ENCODE data around the gene PITPNM3. TPM values are rescaled to one million over a fixed set of nuclear protein-coding genes. Genes with fewer than 3 reads are reported as not detected.
"Not testable (repeated sequence)": the region's sequence is repeated elsewhere in the genome, so short reads cannot be mapped to it uniquely, and the experiment has no call there.

Gene PITPNM3
- total and polyA plus RNA-seq, 5 donors from 2014 or later = 0.12 to 0.20 TPM; not detected in 3

DNA sequence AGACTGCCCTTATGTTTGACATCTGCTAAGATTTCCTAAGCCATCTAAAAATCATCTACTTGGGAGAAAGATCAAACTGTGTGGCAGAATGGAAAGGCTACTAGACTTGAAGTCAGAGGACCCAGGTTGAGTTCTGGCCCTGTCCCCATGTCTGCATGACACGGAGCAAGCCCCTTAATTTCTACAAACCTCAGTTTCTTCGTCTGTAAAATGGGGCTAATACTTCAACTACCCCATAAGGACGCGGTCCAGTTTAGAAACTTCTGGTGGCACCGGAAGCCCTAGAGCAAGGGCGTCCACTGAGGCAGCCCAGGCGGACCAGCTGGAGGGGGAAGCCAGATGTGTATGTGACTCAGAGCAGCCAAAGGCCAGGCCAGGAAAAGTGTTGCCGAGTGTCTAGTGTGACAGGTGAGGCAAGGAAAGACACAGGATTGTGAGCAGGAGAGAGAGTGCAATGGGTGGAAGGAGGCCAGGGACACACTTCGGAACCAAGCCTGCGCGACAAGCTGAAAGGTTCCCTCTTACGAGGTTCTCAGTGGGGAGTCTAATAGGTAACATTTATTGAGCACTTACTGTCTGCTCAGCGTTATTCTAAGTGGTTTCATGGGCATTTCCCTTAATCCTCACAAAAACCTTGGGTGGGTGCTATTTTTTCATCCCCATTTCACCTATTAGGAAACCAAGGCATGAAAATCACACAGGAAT lies 17.8 kb upstream of the PITPNM3 start:
- Mint-ChIP-seq H3K4me1 (peaks cover 0 to 18% (median 8%) of the 10 kb centered on the region in 4 donors), H3K27me3 (no peaks in the 10 kb centered on the region), H3K27ac (peak overlapping the region in 2 of 3 donors; percentile 66 to 80), H3K4me3 (no peak overlapping the region), H3K9me3 (no peaks in the 10 kb centered on the region), H3K36me3 (peaks cover 18% of the 10 kb centered on the region)
- Histone ChIP-seq H3K27me3 (ENCODE audit: control insufficient read depth, insufficient read depth, low read length) (no peaks in the 10 kb centered on the region), H3K36me3 (ENCODE audit: control insufficient read depth, insufficient read depth, low read length) (peaks cover 9% of the 10 kb centered on the region), H3K27ac (ENCODE audit: insufficient read depth, low read length, poor library complexity, severe bottlenecking) (no peak overlapping the region), H3K4me1 (ENCODE audit: control insufficient read depth, insufficient read depth, low read length, poor library complexity, severe bottlenecking) (peaks cover 12% of the 10 kb centered on the region), H3K4me3 (ENCODE audit: low read depth, low read length) (no peak overlapping the region), H3K9me3 (ENCODE audit: control insufficient read depth in 2 of 2, low read length in 2 of 2) (no peaks in the 10 kb centered on the region)
- no peak for DNase-seq
- ATAC-seq (ENCODE audit: low read depth in 2 of 2) = no peak

DNA sequence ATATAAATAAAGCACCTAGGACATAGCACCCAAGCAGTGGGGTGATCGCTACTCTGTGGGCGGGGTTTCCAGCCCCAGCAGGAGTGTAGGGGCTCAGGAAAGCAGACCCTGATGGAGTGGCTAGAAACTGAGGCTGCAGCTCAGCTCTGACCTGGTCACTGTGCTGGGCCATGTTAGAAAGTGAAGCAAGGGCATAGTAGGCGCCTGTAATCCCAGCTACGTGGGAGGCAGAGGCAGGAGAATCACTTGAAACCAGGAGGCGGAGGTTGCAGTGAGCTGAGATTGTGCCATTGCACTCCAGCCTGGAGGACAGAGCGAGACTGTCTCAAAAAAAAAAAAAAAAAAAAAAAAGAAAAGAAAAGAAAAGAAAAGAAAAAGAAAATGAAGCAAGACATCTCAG lies 17.1 kb upstream of the PITPNM3 start:
- not testable (repeated sequence) for ATAC-seq (ENCODE audit: low read depth in 2 of 2); H3K27ac ChIP-seq (ENCODE audit: insufficient read depth, low read length, poor library complexity, severe bottlenecking); DNase-seq; H3K9me3 Mint-ChIP-seq; H3K9me3 ChIP-seq (ENCODE audit: control insufficient read depth in 2 of 2, low read length in 2 of 2); H3K36me3 ChIP-seq (ENCODE audit: control insufficient read depth, insufficient read depth, low read length); H3K27me3 Mint-ChIP-seq; H3K4me3 ChIP-seq (ENCODE audit: low read depth, low read length); H3K27me3 ChIP-seq (ENCODE audit: control insufficient read depth, insufficient read depth, low read length); H3K4me3 Mint-ChIP-seq; H3K27ac Mint-ChIP-seq
- Mint-ChIP-seq H3K4me1 (peaks cover 0 to 18% (median 8%) of the 10 kb centered on the region in 4 donors), H3K36me3 (peaks cover 12% of the 10 kb centered on the region)
- H3K4me1 ChIP-seq (ENCODE audit: control insufficient read depth, insufficient read depth, low read length, poor library complexity, severe bottlenecking) = peaks cover 12% of the 10 kb centered on the region

DNA sequence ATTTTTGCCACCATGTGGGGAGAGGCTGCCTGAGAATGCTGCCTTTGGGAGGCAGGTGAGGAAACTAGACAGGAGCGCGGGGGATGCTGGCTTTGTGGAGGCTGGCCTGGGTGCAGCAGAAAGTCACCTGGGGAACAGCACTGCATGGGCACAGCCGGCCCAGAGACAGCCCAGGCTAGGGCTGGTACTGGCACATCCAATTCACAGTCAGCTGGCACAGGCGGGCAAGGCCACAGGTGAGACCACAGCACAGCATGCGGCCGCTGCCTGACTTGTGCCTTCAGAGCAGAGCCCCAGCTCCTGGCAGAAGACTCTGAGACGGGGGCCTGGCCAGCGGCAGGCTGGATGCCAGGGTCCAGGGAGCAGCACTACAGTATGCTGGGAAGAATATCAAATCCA lies 16.6 kb upstream of the PITPNM3 start:
- Mint-ChIP-seq H3K27ac (no peak overlapping the region), H3K9me3 (no peaks in the 10 kb centered on the region), H3K36me3 (peaks cover 10% of the 10 kb centered on the region), H3K4me3 (no peak overlapping the region), H3K27me3 (no peaks in the 10 kb centered on the region), H3K4me1 (peaks cover 0 to 18% (median 8%) of the 10 kb centered on the region in 4 donors)
- no peak for ATAC-seq (ENCODE audit: low read depth in 2 of 2)
- Histone ChIP-seq H3K27me3 (ENCODE audit: control insufficient read depth, insufficient read depth, low read length) (no peaks in the 10 kb centered on the region), H3K27ac (ENCODE audit: insufficient read depth, low read length, poor library complexity, severe bottlenecking) (no peak overlapping the region), H3K4me1 (ENCODE audit: control insufficient read depth, insufficient read depth, low read length, poor library complexity, severe bottlenecking) (peaks cover 12% of the 10 kb centered on the region), H3K36me3 (ENCODE audit: control insufficient read depth, insufficient read depth, low read length) (peaks cover 3% of the 10 kb centered on the region), H3K4me3 (ENCODE audit: low read depth, low read length) (no peak overlapping the region), H3K9me3 (ENCODE audit: control insufficient read depth in 2 of 2, low read length in 2 of 2) (no peaks in the 10 kb centered on the region)
- DNase-seq = no peak

DNA sequence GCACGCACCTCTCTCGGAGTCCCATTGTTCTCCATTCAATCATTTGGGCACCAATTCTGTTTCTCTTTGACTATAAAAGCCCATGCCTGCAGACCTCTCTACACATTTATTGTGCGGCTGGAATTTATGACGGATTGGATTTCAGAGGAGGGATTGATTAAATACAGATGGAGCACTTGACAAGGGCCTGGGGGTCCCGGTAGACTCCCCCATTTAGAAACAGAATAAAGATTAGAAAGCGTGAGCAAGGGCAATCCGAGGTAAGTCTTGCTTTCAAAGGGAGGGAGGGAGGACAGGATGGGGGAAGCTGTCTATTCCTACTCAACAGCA lies 15.1 kb upstream of the PITPNM3 start:
- Histone ChIP-seq H3K27me3 (ENCODE audit: control insufficient read depth, insufficient read depth, low read length) (no peaks in the 10 kb centered on the region), H3K4me1 (ENCODE audit: control insufficient read depth, insufficient read depth, low read length, poor library complexity, severe bottlenecking) (peaks cover 12% of the 10 kb centered on the region), H3K36me3 (ENCODE audit: control insufficient read depth, insufficient read depth, low read length) (no peaks in the 10 kb centered on the region), H3K27ac (ENCODE audit: insufficient read depth, low read length, poor library complexity, severe bottlenecking) (no peak overlapping the region), H3K4me3 (ENCODE audit: low read depth, low read length) (no peak overlapping the region), H3K9me3 (ENCODE audit: control insufficient read depth in 2 of 2, low read length in 2 of 2) (no peaks in the 10 kb centered on the region)
- Mint-ChIP-seq H3K4me1 (peaks cover 0 to 18% (median 8%) of the 10 kb centered on the region in 4 donors), H3K27ac (no peak overlapping the region), H3K36me3 (no peaks in the 10 kb centered on the region), H3K9me3 (no peaks in the 10 kb centered on the region), H3K4me3 (no peak overlapping the region), H3K27me3 (no peaks in the 10 kb centered on the region)
- DNase-seq (no peak), ATAC-seq (ENCODE audit: low read depth in 2 of 2) (no peak)

DNA sequence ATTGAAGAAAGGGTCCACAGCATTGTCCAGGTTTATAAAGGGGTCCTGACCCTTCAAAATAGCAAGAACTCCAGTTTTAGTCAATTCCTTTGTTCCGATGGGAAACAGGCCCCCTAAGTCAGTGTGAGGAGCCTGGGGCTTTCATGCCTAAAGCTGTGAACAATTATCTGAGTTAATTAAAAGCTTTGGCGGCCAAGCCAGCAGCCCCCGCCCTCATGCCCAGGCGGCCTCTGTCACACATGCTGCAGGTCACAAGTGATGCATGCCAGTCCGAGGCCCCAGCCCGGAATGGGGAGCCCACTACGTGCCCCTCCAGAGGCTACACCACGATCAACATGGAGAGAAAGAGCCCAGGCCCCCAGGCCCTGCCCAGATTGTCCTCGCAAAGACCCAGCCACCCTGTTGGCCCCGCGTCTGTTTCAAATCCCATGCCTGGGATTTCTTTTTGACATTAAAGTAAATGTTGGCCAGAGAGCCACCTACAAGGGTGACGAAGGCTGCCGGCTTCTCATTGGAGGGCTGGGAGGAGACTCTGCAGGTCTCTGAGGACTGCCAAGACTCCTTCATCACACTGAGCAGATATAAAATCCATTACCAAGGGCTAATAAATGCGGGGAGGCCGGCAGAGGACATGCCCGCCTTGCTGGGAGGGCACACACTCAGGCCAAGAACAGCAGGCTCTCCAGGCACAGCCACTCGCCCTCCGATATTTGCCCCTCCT lies 14.5 kb upstream of the PITPNM3 start:
- no peaks in the 10 kb centered on the region for H3K36me3 Mint-ChIP-seq
- DNase-seq (no peak), ATAC-seq (ENCODE audit: low read depth in 2 of 2) (no peak)
- H3K9me3 Mint-ChIP-seq = no peaks in the 10 kb centered on the region
- Histone ChIP-seq H3K9me3 (ENCODE audit: control insufficient read depth in 2 of 2, low read length in 2 of 2) (no peaks in the 10 kb centered on the region), H3K27me3 (ENCODE audit: control insufficient read depth, insufficient read depth, low read length) (no peaks in the 10 kb centered on the region), H3K4me1 (ENCODE audit: control insufficient read depth, insufficient read depth, low read length, poor library complexity, severe bottlenecking) (peaks cover 12% of the 10 kb centered on the region), H3K36me3 (ENCODE audit: control insufficient read depth, insufficient read depth, low read length) (no peaks in the 10 kb centered on the region), H3K27ac (ENCODE audit: insufficient read depth, low read length, poor library complexity, severe bottlenecking) (no peak overlapping the region), H3K4me3 (ENCODE audit: low read depth, low read length) (no peak overlapping the region)
- H3K27me3 Mint-ChIP-seq = no peaks in the 10 kb centered on the region
- no peak overlapping the region for H3K4me3 Mint-ChIP-seq
- H3K4me1 Mint-ChIP-seq = peaks cover 0 to 14% (median 8%) of the 10 kb centered on the region in 4 donors
- peak overlapping the region in 1 of 3 donors; percentile 42 for H3K27ac Mint-ChIP-seq

DNA sequence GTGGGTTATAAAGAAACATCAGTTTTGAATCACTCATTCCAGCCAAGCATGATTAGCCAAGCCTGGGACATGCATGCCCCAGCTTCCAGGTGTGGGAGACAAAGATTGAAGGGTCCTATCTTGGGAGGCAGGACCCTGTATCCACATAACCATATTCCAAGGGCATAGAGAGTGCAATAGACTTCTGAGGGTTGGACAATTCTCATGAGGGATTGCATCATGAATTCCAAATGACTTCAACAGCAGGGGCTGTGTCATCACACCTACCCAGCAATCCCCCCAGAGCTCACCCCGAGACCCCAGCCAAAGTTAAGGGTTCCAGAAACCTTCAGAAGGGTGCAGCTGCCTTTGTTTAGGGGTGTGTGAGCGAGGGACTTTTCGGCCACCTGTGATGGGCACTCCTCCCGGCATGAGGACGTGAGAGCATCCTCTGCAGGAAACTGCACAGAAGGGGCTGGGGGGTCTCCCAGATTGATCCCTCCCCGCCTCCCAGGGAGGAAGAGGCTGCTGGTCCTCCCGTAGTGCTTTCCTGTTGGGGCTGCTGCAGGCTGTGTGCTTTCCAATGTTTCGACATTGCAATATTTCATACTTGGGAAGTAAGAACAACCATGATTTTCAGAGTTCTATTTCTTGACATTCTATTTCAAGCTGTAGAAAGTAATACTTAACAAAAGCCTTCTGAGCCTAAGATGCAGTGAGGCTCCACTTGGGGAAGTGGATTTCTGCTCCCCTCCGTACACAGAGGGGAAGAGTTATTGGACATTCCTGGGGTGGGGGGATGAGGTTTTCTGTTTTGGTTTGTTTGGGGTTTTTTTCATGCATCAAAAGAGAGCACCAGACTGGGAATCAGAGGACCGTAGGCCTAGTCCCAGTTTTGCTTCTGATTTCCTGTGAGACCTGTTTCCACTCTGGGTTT lies 13.3 kb upstream of the PITPNM3 start:
- Mint-ChIP-seq H3K4me3 (no peak overlapping the region), H3K9me3 (no peaks in the 10 kb centered on the region), H3K36me3 (no peaks in the 10 kb centered on the region), H3K4me1 (peaks cover 0 to 2% (median 0%) of the 10 kb centered on the region in 4 donors), H3K27ac (no peak overlapping the region), H3K27me3 (no peaks in the 10 kb centered on the region)
- no peaks in the 10 kb centered on the region for H3K27me3 ChIP-seq (ENCODE audit: control insufficient read depth, insufficient read depth, low read length)
- H3K4me1 ChIP-seq (ENCODE audit: control insufficient read depth, insufficient read depth, low read length, poor library complexity, severe bottlenecking) = no peaks in the 10 kb centered on the region
- DNase-seq = no peak
- ATAC-seq (ENCODE audit: low read depth in 2 of 2) = no peak
- H3K36me3 ChIP-seq (ENCODE audit: control insufficient read depth, insufficient read depth, low read length) = no peaks in the 10 kb centered on the region
- H3K4me3 ChIP-seq (ENCODE audit: low read depth, low read length) = no peak overlapping the region
- H3K9me3 ChIP-seq (ENCODE audit: control insufficient read depth in 2 of 2, low read length in 2 of 2) = no peaks in the 10 kb centered on the region
- no peak overlapping the region for H3K27ac ChIP-seq (ENCODE audit: insufficient read depth, low read length, poor library complexity, severe bottlenecking)

DNA sequence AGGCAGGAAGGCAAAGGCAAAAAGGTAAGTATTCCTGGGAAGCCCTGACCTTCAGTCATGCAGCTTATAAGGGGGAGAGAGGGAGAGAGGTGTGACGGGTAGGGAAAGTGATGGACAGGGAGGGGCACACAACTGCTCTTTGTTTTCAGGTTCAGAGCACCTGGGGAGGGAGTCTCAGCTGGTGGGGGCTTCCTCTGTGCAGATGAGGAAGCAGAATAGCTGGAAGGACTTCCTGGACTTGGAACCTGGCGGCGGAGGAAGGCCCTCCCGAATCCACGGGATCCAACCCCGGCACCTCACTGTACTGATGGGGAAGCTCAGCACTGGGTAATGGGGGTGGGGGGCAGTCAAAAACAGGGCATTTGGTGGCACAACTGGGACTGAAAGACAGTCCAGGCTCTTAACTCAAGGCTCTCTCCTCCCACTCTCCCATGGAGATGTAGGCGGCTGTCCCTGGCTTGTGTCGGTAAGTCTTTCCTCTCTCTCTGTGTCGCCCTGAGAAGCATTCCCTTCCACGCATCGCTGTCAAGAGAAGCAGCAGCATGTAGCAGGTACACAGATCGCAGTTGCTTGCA lies 11.9 kb upstream of the PITPNM3 start:
- Histone ChIP-seq H3K9me3 (ENCODE audit: control insufficient read depth in 2 of 2, low read length in 2 of 2) (no peaks in the 10 kb centered on the region), H3K36me3 (ENCODE audit: control insufficient read depth, insufficient read depth, low read length) (no peaks in the 10 kb centered on the region), H3K27ac (ENCODE audit: insufficient read depth, low read length, poor library complexity, severe bottlenecking) (no peak overlapping the region), H3K4me1 (ENCODE audit: control insufficient read depth, insufficient read depth, low read length, poor library complexity, severe bottlenecking) (no peaks in the 10 kb centered on the region), H3K4me3 (ENCODE audit: low read depth, low read length) (no peak overlapping the region), H3K27me3 (ENCODE audit: control insufficient read depth, insufficient read depth, low read length) (no peaks in the 10 kb centered on the region)
- DNase-seq = no peak
- Mint-ChIP-seq H3K27ac (no peak overlapping the region), H3K4me3 (no peak overlapping the region), H3K4me1 (no peaks in the 10 kb centered on the region), H3K27me3 (peaks cover 8% of the 10 kb centered on the region), H3K9me3 (no peaks in the 10 kb centered on the region), H3K36me3 (peaks cover 3% of the 10 kb centered on the region)
- no peak for ATAC-seq (ENCODE audit: low read depth in 2 of 2)

Measured in CD4-positive, CD25-positive, alpha-beta regulatory T cell (primary cell).